ENCODE results near the gene ICOSLG.
"Not testable (repeated sequence)": the region's sequence is repeated elsewhere in the genome, so short reads cannot be mapped to it uniquely, and the experiment has no call there.

The ICOSLG gene

GRCh38 chr21:44220674-44221073 is 20.1 kb downstream of the ICOSLG start:
- not testable (repeated sequence) for DNase-seq

- not testable (repeated sequence) for DNase-seq
Observed at GRCh38 chr21:44218461-44218860, 22.3 kb downstream of the ICOSLG start.

DNA sequence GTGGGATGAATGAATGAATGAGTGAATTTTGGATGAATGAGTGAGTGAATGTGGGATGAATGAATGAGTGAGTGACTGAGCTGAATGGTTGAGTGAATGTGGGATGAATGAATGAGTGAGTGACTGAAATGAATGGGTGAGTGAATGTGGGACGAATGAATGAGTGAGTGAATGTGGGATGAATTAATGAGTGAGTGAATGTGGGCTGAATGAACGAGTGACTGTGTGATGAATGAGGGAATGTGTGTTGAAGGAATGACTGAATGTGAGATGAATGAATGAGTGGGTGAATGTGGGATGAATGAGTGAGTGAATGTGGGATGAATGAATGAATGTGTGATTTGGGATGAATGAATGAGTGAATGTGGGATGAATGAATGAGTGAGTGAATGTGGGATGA is 28.8 kb downstream of the ICOSLG start:
- DNase-seq: not testable (repeated sequence)

- DNase-seq: not testable (repeated sequence)
Observed at GRCh38 chr21:44211574-44211973, 29.2 kb downstream of the ICOSLG start.

- not testable (repeated sequence) for DNase-seq
Observed at GRCh38 chr21:44207860-44208646, 32.7 kb downstream of the ICOSLG start.

DNA sequence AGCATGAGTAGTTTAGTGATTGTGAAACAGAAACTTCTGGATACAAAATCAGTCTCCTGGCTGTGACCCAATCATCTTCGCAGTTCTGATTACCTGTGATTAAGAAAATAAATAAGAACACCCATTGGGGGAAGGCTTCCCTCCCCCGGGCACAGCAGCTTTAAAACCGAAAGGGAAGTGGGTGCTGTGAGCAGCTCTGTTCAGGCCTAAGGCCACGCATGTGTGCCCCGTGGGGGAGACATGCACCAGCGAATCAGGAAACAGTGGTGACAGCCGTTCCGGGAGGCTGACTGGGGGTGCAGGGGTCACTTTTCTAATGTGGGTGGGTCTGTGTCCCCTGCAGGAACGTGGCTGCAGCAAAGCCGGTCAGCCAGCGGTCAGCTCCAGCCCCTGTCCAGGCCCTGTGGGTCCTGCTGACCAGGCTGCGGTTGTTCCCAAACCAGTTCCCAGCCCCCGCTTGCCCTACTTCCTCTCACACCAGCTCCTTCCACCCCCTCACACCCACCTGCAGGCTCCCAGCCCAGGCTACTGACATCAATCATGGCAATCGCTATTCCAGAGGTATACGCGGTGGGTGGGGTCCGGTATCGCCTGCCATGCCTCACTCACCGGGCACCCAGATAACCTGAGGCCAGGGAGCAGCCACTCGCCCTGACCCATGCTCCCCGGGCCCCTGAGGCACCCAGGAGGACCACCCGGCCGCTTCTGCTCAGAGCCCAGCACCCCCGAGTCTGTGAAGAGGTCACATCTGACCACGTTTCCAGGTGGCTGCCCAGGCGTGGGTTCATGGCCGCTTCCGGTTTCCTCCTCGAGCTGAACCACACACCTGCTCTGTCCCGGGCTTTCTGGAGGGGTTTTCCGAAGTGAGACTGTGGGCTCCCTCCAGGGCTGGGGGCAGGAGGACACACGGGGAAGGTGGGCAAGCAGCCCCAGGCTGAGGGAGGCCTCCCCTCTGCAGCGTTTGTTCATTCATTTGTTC is 33.8 kb downstream of the ICOSLG start:
- DNase-seq: not testable (repeated sequence)

DNA sequence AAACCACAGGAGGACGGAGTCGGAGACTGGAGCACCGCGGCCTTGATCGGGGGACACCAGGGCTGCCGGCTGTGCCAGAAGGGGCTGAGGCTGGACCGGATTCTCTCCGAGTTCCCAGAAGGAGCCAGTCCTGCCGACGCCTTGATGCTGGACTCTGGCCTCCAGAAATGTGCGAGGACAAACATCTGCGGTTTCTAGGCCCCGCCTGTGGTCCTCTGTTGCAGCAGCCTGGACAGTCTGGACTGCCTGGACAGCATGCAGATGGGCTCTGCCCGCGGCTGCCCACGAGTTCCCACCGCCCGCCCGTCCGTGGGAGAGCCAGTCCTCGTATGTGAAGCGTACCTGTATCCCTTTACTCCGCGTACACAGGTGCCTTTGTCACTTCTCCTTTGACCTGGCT is 34.6 kb downstream of the ICOSLG start:
- not testable (repeated sequence) for DNase-seq

GRCh38 chr21:44202590-44203299 is 38.0 kb downstream of the ICOSLG start:
- not testable (repeated sequence) for DNase-seq

- DNase-seq: not testable (repeated sequence)
Observed at GRCh38 chr21:44199997-44200396, 40.7 kb downstream of the ICOSLG start.

DNA sequence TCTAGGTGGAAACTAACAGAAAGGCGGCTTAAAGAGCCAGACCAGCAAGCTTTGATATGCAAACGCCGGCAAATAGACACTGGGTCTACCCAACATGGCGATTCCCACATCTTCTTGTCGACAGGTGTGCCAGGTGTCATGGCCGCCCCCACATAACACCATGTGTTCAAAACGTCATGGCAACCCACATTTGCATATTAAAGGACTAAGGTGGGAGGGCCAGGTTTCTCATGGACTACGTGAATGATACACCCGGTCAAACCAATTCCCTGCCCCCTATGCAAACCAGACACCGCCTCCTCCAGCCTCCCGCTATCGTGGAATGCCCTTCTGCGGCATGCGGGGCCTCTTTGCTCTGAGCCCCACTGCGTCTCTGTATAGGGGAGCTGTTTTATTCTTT is 41.3 kb downstream of the ICOSLG start:
- no peak for DNase-seq

DNA sequence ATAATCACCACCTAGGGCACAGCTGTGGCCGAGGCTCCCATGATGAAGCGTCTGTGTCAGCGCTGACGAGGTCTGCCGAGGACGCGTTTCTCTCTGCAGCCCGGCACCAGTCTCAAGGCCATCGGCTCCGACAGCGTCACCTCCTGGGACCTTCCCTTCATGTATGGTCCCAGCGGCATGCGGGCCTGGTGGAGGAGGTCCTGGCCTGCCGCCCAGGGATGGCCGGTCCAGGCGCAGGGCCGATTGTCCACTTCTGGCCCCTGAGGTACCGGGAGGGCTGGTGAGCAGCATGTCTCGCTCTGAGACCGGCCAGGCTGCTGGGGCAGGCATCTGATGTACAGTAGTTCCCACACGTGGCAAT is 43.6 kb downstream of the ICOSLG start:
- DNase-seq: not testable (repeated sequence)

- DNase-seq: not testable (repeated sequence)
Observed at GRCh38 chr21:44196212-44197155, 44.3 kb downstream of the ICOSLG start.

DNA sequence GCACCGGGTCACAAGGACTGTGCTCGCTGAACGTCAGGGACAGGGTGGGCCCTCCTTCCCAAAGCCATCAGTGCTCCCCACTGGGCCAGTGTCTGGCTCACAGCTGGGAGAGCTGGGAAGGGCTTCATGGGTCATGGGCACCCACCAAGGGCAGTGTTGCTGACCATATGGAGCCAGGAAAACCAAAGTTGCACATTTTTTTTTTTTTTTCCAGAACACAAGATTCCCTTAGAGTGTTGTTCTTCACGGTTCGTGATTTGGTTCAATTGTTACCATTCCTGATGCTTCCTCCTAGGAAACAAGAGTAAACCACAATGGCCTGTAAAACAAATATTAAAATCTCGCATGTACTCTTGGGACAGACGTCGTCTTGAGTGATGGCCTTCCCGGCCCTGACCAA is 45.9 kb downstream of the ICOSLG start:
- not testable (repeated sequence) for DNase-seq

DNA sequence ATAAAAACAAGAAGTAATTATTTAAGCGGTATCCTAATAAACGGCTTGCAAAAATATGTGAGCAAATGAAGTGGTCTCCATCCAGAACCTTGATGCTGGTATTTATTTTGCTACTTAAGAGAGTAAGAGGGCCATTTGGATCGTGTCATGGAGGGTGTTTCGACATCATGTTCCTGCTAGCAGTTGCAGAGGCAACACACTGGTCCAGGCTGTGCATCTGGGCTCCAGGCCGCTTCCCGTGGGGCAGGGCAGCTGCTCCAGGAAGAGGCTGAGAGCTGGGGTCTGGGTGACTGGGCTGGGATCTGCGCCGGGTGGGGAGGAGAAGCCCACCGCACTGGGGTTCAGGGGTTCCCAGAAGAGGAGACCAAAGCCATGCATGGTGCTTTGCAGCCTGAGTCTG is 46.3 kb downstream of the ICOSLG start:
- not testable (repeated sequence) for DNase-seq

DNA sequence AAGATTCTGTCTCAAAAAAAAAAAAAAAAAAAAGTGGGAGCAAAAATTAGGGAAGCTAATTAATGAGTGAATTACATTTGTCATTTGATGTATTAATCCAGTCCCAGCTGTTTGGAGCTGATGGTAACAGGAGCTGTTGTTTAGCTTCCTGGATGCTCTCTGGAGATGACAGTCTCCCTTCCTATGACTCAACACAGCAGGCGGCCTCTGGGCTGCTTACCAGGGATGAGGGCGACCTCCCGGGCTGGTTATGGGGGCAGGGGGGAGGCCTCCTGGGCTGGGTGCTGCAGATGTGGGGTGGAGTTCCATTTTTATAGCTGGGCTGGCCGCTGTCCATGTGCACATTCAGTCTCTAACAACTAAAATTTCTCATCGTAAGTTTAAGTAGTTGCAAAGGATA is 47.6 kb downstream of the ICOSLG start:
- DNase-seq: not testable (repeated sequence)

DNA sequence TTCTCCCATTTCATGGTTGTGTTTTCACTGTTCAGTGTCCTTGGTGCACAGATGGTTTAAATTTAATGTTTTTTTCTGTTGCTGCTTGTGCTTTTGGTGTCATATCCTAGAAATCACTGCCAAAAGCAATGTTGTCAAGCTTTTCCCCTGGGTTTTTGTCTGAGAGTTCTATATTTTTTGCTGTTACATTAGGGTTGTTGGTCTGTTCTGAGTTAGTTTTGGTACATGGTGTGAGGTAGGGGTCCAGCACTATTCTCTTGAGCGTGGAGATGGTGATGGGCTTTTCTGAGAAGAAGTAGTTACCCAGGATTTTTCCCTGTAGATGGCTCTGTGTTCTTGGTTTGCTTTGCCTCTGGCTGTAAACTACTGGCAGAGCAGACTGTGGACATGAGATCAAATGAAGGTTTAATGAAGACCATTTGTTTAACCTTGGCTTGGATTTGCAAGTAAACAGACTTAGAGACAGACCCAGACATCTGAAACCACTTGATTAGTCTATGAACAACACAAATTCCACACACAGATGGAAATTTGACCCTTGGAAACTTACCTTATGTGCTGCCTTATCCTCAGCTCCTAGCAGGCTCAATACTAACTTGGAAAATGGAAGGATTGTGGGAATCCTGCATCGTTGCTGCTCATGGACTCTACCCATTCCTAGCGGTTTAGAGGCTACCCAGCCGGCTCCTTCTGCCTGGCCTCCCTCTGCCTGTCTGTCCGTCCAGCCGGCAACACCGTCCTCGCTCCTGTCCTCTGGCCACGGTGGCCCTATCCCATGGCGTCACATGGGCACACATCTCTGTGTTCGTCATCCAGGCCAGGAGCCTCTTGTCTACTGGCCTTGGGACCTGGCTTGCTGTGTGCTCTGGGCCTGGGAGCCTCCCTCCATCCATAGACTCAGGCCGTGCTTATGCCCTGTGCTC is 50.1 kb downstream of the ICOSLG start:
- not testable (repeated sequence) for DNase-seq

DNA sequence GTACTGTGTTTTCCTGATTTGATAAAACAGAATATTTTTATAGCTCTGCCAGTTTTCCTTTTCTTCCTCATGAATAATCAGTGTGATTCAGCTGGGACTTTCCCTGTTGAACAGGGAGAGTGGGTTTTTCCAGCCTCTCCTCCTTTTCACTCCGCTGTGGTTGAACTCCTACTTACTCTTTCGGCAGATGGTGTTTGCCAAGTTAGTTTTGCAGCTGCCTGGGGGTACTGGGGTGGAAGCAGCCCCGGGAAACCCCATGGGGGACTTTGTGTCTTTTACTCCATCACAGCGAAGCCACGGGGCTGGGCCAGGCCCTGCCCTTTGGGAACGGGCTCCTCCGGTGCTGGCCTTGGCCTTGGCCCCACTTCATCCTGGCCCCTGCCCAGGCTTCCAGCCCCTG is 55.9 kb downstream of the ICOSLG start:
- DNase-seq: not testable (repeated sequence)

DNA sequence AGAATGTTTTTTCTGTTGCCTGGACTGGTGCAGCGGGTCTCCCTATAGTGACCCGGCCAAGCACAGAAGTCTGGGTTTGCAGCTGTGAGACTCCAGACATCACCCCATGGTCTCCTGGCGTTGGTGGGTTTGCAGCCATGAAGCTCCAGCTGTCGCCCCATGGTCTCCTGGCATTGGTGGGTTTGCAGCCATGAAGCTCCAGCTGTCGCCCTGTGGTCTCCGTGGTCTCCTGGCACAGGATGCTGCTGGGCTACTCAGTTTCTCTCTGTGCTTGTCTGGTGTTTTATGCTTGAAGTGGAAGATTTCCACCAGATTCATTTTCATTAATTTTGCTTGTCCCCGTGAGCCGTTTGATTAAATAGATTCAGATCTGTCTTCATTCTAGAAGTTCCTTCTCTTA is 58.5 kb downstream of the ICOSLG start:
- not testable (repeated sequence) for DNase-seq

DNA sequence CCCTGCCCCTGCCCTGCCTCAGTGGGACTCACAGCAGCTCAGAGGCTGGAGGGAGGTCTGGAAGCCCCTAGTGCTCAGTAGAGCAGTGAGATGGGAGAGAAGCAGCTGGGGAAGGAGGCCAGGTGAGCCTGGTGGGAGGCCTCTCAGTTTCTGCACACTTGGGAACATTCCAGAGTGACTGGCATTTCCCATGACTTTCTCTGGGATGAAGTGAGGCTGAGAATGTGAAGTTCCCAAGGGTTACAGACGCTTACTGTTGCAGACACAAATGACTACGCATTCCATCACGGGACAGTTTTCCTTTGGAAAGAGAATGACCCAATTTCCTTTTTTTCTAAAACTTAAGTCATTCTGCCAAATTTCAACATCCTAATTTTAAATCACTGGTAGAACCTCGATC is 59.2 kb downstream of the ICOSLG start:
- DNase-seq: not testable (repeated sequence)

GRCh38 chr21:44176127-44176526 is 64.6 kb downstream of the ICOSLG start:
- not testable (repeated sequence) for DNase-seq

DNA sequence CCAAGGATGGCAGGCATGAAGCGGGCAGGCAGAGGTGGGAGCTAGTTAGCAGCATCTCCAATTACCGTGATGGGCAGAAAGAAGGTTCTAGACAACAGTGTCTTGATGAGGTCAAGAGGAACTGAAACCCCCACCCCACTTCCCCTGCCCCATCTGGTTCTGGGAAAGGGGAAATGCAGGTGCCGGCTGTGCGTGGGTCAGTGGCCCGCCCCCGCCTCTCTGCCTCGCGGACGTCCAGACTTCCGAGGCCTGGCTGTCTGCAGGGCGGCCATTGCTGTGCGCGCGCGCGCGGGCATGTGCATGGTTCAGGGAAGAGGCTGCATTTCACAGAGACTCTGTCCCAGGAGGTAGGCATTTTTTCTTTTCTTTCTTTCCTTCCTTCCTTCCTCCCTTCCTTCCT is 65.6 kb downstream of the ICOSLG start:
- DNase-seq: not testable (repeated sequence)

Measured in NCI-H187 treated with DMSO at 0.1 percent for 48 hours (cell line).